Left lobe of liver (tissue), 2 donors: ENCODE results near the gene STK32B. TPM values are rescaled to one million over a fixed set of nuclear protein-coding genes. Genes with fewer than 3 reads are reported as not detected.

Experiments used
- ATAC-seq: fragments of 200-7000 bp; cut with Tn5 transposase; one replicate; pipeline ENCODE4 v1.9.1; 2020; ENCODE audit warnings: mild to moderate bottlenecking, moderate library complexity
- DNase-seq: peaks from one replicate; pipeline ENCODE4 v3.0.0-alpha.2; 2020; ENCODE audit warnings: low spot score
- total RNA-seq: library from RNA; stranded (reverse); gene quantifications from one replicate; pipeline ENCODE4 v1.2.1, GENCODE V29; 2021
- donor health status: DM: no; HTN: no; CAD: no; lungs with moderate emphysema.
- donor health status: DM: no; HTN: yes; CAD: no.

Gene STK32B
- total RNA-seq, 1 donor from 2014 or later: 0.25 TPM

- ATAC-seq: no peak
- DNase-seq: no peak
Measured at GRCh38 chr4:5461477-5461876, 410.2 kb downstream of the STK32B start.

GRCh38 chr4:5462254-5462835, 411.1 kb downstream of the STK32B start:
- DNase-seq (no peak), ATAC-seq (no peak)

GRCh38 chr4:5462896-5463295, 411.6 kb downstream of the STK32B start:
- no peak for DNase-seq
- no peak for ATAC-seq

- ATAC-seq: no peak
- DNase-seq: no peak
Measured at GRCh38 chr4:5463361-5463760, 412.1 kb downstream of the STK32B start.

GRCh38 chr4:5463936-5464650, 412.8 kb downstream of the STK32B start:
- no peak for ATAC-seq

GRCh38 chr4:5465529-5465928, 414.2 kb downstream of the STK32B start:
- ATAC-seq: no peak

More at GRCh38 chr4:5463936-5464650, 412.8 kb downstream of the STK32B start:
- no peak for DNase-seq

GRCh38 chr4:5465956-5466355, 414.7 kb downstream of the STK32B start:
- no peak for ATAC-seq

More at GRCh38 chr4:5465529-5465928, 414.2 kb downstream of the STK32B start:
- DNase-seq: no peak

GRCh38 chr4:5467111-5467510, 415.8 kb downstream of the STK32B start:
- DNase-seq (no peak), ATAC-seq (no peak)

More at GRCh38 chr4:5465956-5466355, 414.7 kb downstream of the STK32B start:
- DNase-seq: no peak

GRCh38 chr4:5469151-5469775, 418.0 kb downstream of the STK32B start:
- peak; percentile 90 for ATAC-seq

GRCh38 chr4:5469861-5470260, 418.6 kb downstream of the STK32B start:
- no peak for ATAC-seq
- DNase-seq: no peak

More at GRCh38 chr4:5469151-5469775, 418.0 kb downstream of the STK32B start:
- peak; percentile 61 for DNase-seq

- ATAC-seq (no peak), DNase-seq (no peak)
Measured at GRCh38 chr4:5470318-5471198, 419.3 kb downstream of the STK32B start.

GRCh38 chr4:5471206-5471605, 419.9 kb downstream of the STK32B start:
- DNase-seq (no peak), ATAC-seq (no peak)

GRCh38 chr4:5471691-5472090, 420.4 kb downstream of the STK32B start:
- DNase-seq (no peak), ATAC-seq (no peak)

GRCh38 chr4:5472160-5472591, 420.9 kb downstream of the STK32B start:
- no peak for DNase-seq
- no peak for ATAC-seq

GRCh38 chr4:5473125-5473524, 421.8 kb downstream of the STK32B start:
- DNase-seq: no peak

GRCh38 chr4:5474756-5475155, 423.5 kb downstream of the STK32B start:
- DNase-seq (no peak), ATAC-seq (no peak)

More at GRCh38 chr4:5473125-5473524, 421.8 kb downstream of the STK32B start:
- no peak for ATAC-seq

GRCh38 chr4:5477613-5478012, 426.3 kb downstream of the STK32B start:
- DNase-seq (no peak), ATAC-seq (no peak)

GRCh38 chr4:5478169-5478568, 426.9 kb downstream of the STK32B start:
- ATAC-seq (no peak), DNase-seq (no peak)

GRCh38 chr4:5478697-5479096, 427.4 kb downstream of the STK32B start:
- ATAC-seq: no peak
- no peak for DNase-seq

- no peak for DNase-seq
- ATAC-seq: no peak
Measured at GRCh38 chr4:5479518-5480060, 428.3 kb downstream of the STK32B start.

GRCh38 chr4:5488413-5488812, 437.1 kb downstream of the STK32B start:
- no peak for DNase-seq
- no peak for ATAC-seq
